Fibroblast of mammary gland (primary cell): ENCODE measurements around the gene PALD1.

ENCODE experiments used
- DNase-seq: peaks from one replicate; pipeline ENCODE4 v3.0.0-alpha.2; 2010; ENCODE audit warnings: low read depth
- H3K4me3 ChIP-seq: 2 replicates; pipeline ENCODE4 v1.5.1; 2011; ENCODE audit warnings: low read depth, mild to moderate bottlenecking, low read length, moderate library complexity; ENCODE audit not compliant: control insufficient read depth
- TF ChIP-seq, protein P1 (sequence below): conservative IDR thresholded peaks from 2 replicates; pipeline ENCODE4 v1.5.1; 2011; ENCODE audit warnings: low read depth, low read length, inconsistent platforms; ENCODE audit not compliant: control insufficient read depth, insufficient read depth

The PALD1 gene

DNA sequence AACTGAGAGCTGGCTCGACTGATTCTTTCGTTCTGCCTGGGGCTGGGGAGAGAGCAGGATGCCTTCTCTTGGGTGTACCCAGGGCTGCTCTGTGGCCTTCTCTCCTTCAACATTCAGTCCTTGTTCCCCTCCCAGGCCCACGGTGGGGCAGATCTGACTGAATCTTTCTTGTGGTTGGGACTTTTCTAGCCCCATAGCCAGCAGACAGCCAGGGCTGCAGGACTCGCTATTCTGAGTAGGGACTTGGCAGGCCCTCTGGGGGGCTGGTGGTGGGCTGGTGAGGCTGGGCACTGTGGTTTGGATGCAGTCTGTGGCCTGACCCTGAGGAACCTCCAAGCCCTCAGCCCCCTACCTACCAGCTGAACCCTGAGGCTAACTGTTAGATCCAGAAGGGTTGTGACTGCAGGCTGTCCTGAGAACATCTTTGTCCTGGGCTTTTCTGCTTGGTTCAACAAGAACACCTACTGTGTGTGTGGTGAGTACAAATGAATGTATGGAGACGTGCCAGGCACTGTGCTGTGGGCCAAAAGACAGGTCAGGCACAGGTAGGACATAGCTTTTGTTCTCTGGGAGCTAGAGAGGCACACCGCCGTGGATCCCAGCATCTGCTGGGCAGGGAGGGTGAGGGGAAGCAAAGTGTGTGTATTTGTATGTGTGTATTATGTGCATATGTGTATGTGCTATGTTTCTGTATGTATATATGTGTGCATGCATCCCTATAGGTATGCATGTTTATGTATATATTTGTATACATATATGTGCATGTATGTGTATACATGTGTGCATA is 2.1 kb upstream of the PALD1 start:
- TF ChIP-seq, protein P1, sequence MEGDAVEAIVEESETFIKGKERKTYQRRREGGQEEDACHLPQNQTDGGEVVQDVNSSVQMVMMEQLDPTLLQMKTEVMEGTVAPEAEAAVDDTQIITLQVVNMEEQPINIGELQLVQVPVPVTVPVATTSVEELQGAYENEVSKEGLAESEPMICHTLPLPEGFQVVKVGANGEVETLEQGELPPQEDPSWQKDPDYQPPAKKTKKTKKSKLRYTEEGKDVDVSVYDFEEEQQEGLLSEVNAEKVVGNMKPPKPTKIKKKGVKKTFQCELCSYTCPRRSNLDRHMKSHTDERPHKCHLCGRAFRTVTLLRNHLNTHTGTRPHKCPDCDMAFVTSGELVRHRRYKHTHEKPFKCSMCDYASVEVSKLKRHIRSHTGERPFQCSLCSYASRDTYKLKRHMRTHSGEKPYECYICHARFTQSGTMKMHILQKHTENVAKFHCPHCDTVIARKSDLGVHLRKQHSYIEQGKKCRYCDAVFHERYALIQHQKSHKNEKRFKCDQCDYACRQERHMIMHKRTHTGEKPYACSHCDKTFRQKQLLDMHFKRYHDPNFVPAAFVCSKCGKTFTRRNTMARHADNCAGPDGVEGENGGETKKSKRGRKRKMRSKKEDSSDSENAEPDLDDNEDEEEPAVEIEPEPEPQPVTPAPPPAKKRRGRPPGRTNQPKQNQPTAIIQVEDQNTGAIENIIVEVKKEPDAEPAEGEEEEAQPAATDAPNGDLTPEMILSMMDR: no peak
- no peak for DNase-seq
- H3K4me3 ChIP-seq: no peak overlapping the region

DNA sequence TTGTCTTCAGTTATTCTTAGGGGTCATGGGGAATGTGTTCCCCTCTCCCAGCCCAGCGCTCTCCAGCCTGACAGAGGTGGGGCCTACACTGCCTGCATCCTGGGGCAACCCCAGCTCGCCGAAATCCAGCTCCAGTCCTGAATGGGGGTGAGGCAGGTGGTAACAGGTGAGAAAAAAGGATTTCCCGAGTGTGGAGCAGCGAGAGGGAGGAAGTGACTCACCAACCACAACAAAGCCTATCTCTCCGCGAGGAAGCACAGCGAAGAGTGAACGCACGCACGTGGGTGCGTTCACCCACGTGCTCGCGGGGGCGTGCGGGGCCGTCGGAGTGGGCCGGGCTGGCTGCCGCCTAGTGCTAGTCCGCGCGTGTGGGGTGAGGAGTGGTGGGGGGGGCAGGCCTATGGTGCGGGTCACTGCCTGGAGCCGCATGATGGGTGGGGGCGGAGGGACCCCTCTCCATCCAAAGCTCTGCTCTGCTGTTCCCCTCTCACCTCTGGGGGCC is 855 bp upstream of the PALD1 start:
- no peak overlapping the region for H3K4me3 ChIP-seq
- DNase-seq: no peak

DNA sequence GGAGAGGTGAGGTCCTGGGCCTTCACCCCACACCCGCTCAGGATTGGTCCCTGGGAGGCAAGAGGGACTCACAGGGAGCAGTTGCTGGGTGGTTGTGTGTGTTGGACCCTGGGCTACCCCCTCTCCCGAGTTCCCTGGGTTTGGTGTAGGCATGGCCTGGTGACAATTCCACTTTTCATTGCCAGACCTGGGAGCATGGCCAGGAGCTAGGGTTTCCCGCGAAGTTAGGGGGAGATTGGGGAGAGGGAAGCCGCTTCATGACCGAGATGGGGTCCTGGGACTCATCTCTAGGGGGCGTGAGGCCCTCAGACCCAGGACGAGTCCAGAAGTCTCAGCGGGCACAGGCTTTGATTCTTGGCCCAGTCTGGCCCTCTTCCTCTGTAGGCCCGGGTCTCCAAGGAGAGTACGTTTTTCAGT is 606 bp downstream of the PALD1 start:
- TF ChIP-seq, protein P1: no peak
- no peak overlapping the region for H3K4me3 ChIP-seq

More for the DNA sequence above, 855 bp upstream of the PALD1 start:
- TF ChIP-seq, protein P1: no peak

DNA sequence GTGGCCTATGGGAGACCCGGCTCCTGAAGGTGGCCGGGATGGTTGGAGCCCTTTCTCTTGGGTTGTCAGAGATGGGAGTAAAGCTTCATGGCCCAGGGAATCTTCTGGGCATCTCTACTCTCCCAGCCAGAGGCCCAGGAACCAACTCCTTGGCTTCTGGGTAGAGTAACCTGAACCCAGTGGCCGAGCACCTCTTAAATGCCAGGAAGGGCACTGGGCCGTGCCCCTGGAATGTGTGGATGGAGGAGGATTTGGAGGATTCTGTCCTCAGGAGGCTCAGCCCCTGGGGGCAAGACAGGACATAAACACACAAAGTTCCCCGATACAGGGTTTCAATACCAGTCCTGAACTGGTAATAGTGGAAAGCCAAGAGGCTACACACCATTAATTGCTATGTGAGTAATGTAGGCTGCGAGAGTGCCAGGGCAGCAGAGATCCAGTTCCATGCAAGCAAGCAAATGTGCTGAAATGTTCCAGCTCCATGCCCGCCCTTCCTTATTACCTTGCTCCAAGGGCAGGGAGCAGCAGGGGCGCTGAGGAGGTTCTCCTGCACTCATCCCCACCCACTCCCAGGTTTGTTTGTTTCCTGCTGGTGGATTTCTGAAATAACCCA is 1.2 kb downstream of the PALD1 start:
- no peak overlapping the region for H3K4me3 ChIP-seq
- no peak for DNase-seq
- TF ChIP-seq, protein P1: no peak

More for the DNA sequence above, 606 bp downstream of the PALD1 start:
- no peak for DNase-seq

DNA sequence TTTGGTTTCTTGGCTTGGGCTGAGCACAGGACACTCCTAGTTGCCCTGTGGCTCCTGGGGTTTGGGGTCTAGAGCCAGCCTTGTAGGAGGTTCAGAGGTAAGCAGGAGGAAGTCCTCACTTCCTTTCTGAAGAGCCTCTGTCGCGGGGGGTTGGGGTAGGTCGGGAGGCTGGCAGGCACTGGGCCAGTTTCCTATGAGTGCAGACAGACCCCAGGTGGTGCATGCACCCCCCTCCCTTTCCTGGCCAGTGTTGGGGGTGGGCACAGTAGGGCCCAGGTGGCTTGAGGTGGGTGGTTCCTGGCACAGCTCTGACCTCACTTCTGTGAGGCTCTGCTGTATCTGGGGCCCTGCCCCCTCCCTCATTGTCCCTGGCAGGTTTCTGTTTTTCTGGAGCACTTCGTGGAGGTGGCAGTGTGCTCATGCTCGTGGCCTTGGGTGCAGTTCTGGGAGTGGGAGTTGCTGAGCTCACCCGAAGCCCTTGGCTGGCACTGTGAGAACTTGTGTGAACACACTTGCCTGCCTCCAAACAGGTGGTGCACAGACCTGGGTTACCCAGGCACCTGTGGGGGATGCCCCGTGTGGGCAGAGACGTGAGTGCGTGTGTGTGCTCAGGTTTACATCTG is 1.8 kb downstream of the PALD1 start:
- DNase-seq: no peak
- TF ChIP-seq, protein P1: no peak
- no peak overlapping the region for H3K4me3 ChIP-seq

DNA sequence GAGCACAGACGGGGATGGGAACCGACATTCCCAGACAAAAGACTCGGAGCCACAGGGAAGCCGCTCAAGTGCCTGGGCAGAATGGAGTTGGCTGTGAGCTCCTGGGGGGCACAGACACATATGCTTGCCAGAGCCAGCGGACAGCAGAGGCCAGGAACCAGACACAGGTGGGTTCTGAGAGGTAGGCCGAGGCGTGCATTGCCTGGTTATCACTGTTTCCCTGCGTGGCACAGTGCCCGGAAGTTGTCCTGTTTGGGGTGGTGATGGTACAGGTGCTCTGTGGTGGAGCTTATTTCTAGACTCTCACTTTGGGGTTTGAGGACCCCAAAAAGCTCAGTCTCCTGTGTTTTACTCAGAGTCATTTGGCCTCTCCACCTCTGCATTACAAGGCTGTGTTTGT is 2.5 kb downstream of the PALD1 start:
- no peak for DNase-seq
- TF ChIP-seq, protein P1: no peak
- no peak overlapping the region for H3K4me3 ChIP-seq
